ENCODE data around the gene AFF2.

DNA sequence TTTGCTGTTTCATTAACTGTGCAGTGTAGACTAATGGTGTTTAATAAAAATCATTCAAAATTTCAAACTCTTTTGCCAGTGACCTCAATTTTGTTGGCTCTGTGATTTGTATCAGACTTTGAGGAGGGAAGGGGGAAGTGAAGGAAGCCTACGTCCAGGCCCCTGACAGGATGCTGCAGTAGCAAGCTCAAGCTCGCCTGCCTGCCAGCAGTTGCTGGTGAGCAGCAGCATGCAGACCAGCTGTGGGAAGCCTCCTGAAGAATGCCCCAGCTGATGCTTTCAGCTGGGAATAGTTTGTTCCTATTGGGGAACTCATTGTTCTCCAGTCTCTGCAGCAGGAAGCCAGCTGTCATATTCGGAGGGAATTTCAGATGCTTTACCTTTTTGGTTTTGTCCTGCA, 495.2 kb downstream of the AFF2 start:
- TF ChIP-seq PAX5 (IDR thresholded peaks at IDR 0.05; ENCODE audit: insufficient read depth, low read length, severe bottlenecking), result no peak
- no peak for TF ChIP-seq POLR2A (IDR thresholded peaks at IDR 0.05; ENCODE audit: low read depth, low read length)
- no peak for TF ChIP-seq POLR2AphosphoS5 (IDR thresholded peaks at IDR 0.05; ENCODE audit: low read depth, low read length)
